HEK293T (cell line): ENCODE data around the gene NDUFA8.

Experiments
- CTCF ChIA-PET: fragments of 350-600 bp; formaldehyde crosslinking; extraction: SDS; loops from one replicate; lab custom pipeline; 2021; ENCODE audit warnings: antibody characterized with exemption, inconsistent platforms; lab: Yijun Ruan, JAX
- POLR2A ChIA-PET: fragments of 350-600 bp; formaldehyde crosslinking; extraction: SDS; loops from one replicate; lab custom pipeline; 2020; ENCODE audit warnings: antibody characterized with exemption, inconsistent platforms; lab: Yijun Ruan, JAX
- DNase-seq: peaks from one replicate; pipeline ENCODE4 v3.0.0; 2012; ENCODE audit warnings: mixed read lengths; ENCODE audit errors: extremely low spot score
- ARNT ChIP-seq: fragments of 450-650 bp; IDR thresholded peaks from 2 replicates; pipeline ENCODE4 v1.6.1; 2017; ENCODE audit warnings: mild to moderate bottlenecking
- BHLHE40 ChIP-seq: fragments of 450-650 bp; IDR thresholded peaks from 2 replicates; pipeline ENCODE4 v1.6.1; 2016; ENCODE audit warnings: mild to moderate bottlenecking, moderate library complexity, borderline replicate concordance
- CTBP1 ChIP-seq: fragments of 450-650 bp; IDR thresholded peaks from 2 replicates; pipeline ENCODE4 v1.6.1; 2016; ENCODE audit warnings: borderline replicate concordance
- ELF4 ChIP-seq: fragments of 450-650 bp; IDR thresholded peaks from 2 replicates; pipeline ENCODE4 v1.6.1; 2017; ENCODE audit warnings: antibody characterized with exemption
- FOXA1 ChIP-seq: fragments of 450-650 bp; IDR thresholded peaks from 2 replicates; pipeline ENCODE4 v1.6.1; 2016; ENCODE audit warnings: mild to moderate bottlenecking
- FOXK2 ChIP-seq: fragments of 450-650 bp; IDR thresholded peaks from 2 replicates; pipeline ENCODE4 v1.6.1; 2016; ENCODE audit warnings: mild to moderate bottlenecking
- FOXM1 ChIP-seq: fragments of 450-650 bp; IDR thresholded peaks from 2 replicates; pipeline ENCODE4 v1.6.1; 2017; ENCODE audit warnings: mild to moderate bottlenecking, borderline replicate concordance
- HDGF ChIP-seq: fragments of 450-650 bp; IDR thresholded peaks from 2 replicates; pipeline ENCODE4 v1.6.1; 2017; ENCODE audit warnings: antibody characterized with exemption, borderline replicate concordance
- L3MBTL2 ChIP-seq: fragments of 450-650 bp; conservative IDR thresholded peaks from 2 replicates; pipeline ENCODE4 v1.6.1; 2016; ENCODE audit warnings: mild to moderate bottlenecking
- LEF1 ChIP-seq: fragments of 450-650 bp; IDR thresholded peaks from 2 replicates; pipeline ENCODE4 v1.6.1; 2017; ENCODE audit warnings: mild to moderate bottlenecking, borderline replicate concordance
- NFRKB ChIP-seq: fragments of 450-650 bp; IDR thresholded peaks from 2 replicates; pipeline ENCODE4 v1.6.1; 2016; ENCODE audit warnings: mild to moderate bottlenecking, moderate library complexity
- PKNOX1 ChIP-seq: fragments of 450-650 bp; IDR thresholded peaks from 2 replicates; pipeline ENCODE4 v1.6.1; 2016
- SP1 ChIP-seq: fragments of 450-650 bp; IDR thresholded peaks from 2 replicates; pipeline ENCODE4 v1.6.1; 2017
- SUZ12 ChIP-seq: fragments of 450-650 bp; IDR thresholded peaks from 2 replicates; pipeline ENCODE4 v1.6.1; 2016; ENCODE audit warnings: mild to moderate bottlenecking
- TARDBP ChIP-seq: fragments of 450-650 bp; IDR thresholded peaks from 2 replicates; pipeline ENCODE4 v1.6.1; 2016
- ZNF384 ChIP-seq: fragments of 450-650 bp; IDR thresholded peaks from 2 replicates; pipeline ENCODE4 v1.6.1; 2016

The NDUFA8 gene

GRCh38 chr9:122116448-122117173 lies 43.0 kb downstream of the NDUFA8 start:
- CTCF ChIA-PET = interaction anchor here (1.0 to 1.7 kb wide), 4 partner anchors 8 to 21 kb away, joined by 3 to 7 read pairs (median 4); no protein-coding TSS in a partner anchor
- TF ChIP-seq SP1 (no peak), SUZ12 (no peak), CTBP1 (no peak), LEF1 (no peak), L3MBTL2 (no peak), FOXM1 (no peak), ARNT (no peak), PKNOX1 (no peak), ELF4 (no peak), ZNF384 (no peak), HDGF (no peak), TARDBP (no peak), NFRKB (no peak), BHLHE40 (no peak), FOXK2 (no peak), FOXA1 (no peak)
- no peak for DNase-seq
- POLR2A ChIA-PET = no interaction called here

- DNase-seq = no peak
- POLR2A ChIA-PET = no interaction called here
- CTCF ChIA-PET = interaction anchor here (0.7 to 1.7 kb wide), 4 partner anchors 9 to 235 kb away, joined by 3 to 7 read pairs (median 4); no protein-coding TSS in a partner anchor
- no peak for TF ChIP-seq FOXM1
- TF ChIP-seq FOXK2 = no peak
- TF ChIP-seq NFRKB = no peak
- no peak for TF ChIP-seq BHLHE40
- TF ChIP-seq ELF4 = no peak
- no peak for TF ChIP-seq HDGF
- TF ChIP-seq TARDBP = no peak
- TF ChIP-seq SUZ12 = no peak
- TF ChIP-seq ZNF384 = no peak
- TF ChIP-seq LEF1 = no peak
- TF ChIP-seq FOXA1 = no peak
- no peak for TF ChIP-seq SP1
- no peak for TF ChIP-seq L3MBTL2
- TF ChIP-seq CTBP1 = no peak
- no peak for TF ChIP-seq PKNOX1
- TF ChIP-seq ARNT = no peak
Measured at GRCh38 chr9:122116040-122116439, 43.5 kb downstream of the NDUFA8 start.

GRCh38 chr9:122115176-122116035 lies 44.2 kb downstream of the NDUFA8 start:
- DNase-seq = no peak

GRCh38 chr9:122113574-122113973 lies 46.0 kb downstream of the NDUFA8 start:
- no peak for DNase-seq
- ChIA-PET CTCF (interaction anchor here (0.8 to 1.7 kb wide), 2 partner anchors 10 to 14 kb away, joined by 5 read pairs; no protein-coding TSS in a partner anchor), POLR2A (no interaction called here)
- no peak for TF ChIP-seq ZNF384
- TF ChIP-seq LEF1 = no peak
- no peak for TF ChIP-seq ELF4
- no peak for TF ChIP-seq NFRKB
- no peak for TF ChIP-seq SUZ12
- no peak for TF ChIP-seq L3MBTL2
- TF ChIP-seq FOXK2 = no peak

More at GRCh38 chr9:122115176-122116035, 44.2 kb downstream of the NDUFA8 start:
- TF ChIP-seq SP1 = no peak
- no peak for TF ChIP-seq FOXM1
- no peak for TF ChIP-seq ZNF384
- TF ChIP-seq HDGF = no peak
- no peak for TF ChIP-seq BHLHE40
- TF ChIP-seq TARDBP = no peak
- no peak for TF ChIP-seq CTBP1
- no peak for TF ChIP-seq FOXA1
- TF ChIP-seq PKNOX1 = no peak
- no peak for TF ChIP-seq LEF1
- no peak for TF ChIP-seq L3MBTL2
- TF ChIP-seq FOXK2 = no peak
- ChIA-PET POLR2A (no interaction called here), CTCF (interaction anchor here (0.7 to 1.7 kb wide), 5 partner anchors 8 to 235 kb away, joined by 3 to 7 read pairs (median 5); no protein-coding TSS in a partner anchor)

- ChIA-PET POLR2A (no interaction called here), CTCF (interaction anchor here (1.2 kb wide), 1 partner anchor 14 kb away, joined by 3 read pairs; no protein-coding TSS in a partner anchor)
- no peak for DNase-seq
- TF ChIP-seq CTBP1 = no peak
- no peak for TF ChIP-seq FOXA1
- TF ChIP-seq ELF4 = no peak
- TF ChIP-seq SUZ12 = no peak
- TF ChIP-seq BHLHE40 = no peak
- no peak for TF ChIP-seq SP1
- no peak for TF ChIP-seq PKNOX1
- no peak for TF ChIP-seq HDGF
- TF ChIP-seq LEF1 = no peak
- no peak for TF ChIP-seq NFRKB
- no peak for TF ChIP-seq ARNT
- no peak for TF ChIP-seq ZNF384
- TF ChIP-seq L3MBTL2 = no peak
- TF ChIP-seq FOXK2 = no peak
Measured at GRCh38 chr9:122112238-122112637, 47.3 kb downstream of the NDUFA8 start.
